Lower lobe of right lung (tissue), 2 donors: ENCODE measurements around the gene CPSF3. TPM values are rescaled to one million over a fixed set of nuclear protein-coding genes. Genes with fewer than 3 reads are reported as not detected.

Source experiments
- ATAC-seq, 2 donors: fragments of 200-7000 bp; cut with Tn5 transposase; one replicate each; pipeline ENCODE4 v1.9.1; 2020 to 2022; ENCODE audit warnings: mild to moderate bottlenecking in 2 of 2, moderate library complexity in 2 of 2
- DNase-seq: peaks from one replicate; pipeline ENCODE4 v3.0.0-alpha.2; 2020
- H3K27ac ChIP-seq: fragments of 200-600 bp; one replicate; pipeline ENCODE4 v1.8.0; 2022
- H3K27me3 ChIP-seq: fragments of 200-600 bp; one replicate; pipeline ENCODE4 v1.8.0; 2022; ENCODE audit warnings: low read depth
- H3K36me3 ChIP-seq: fragments of 200-600 bp; one replicate; pipeline ENCODE4 v1.8.0; 2022; ENCODE audit warnings: mild to moderate bottlenecking
- H3K4me1 ChIP-seq: fragments of 200-600 bp; one replicate; pipeline ENCODE4 v1.8.0; 2022
- H3K4me3 ChIP-seq: fragments of 200-600 bp; one replicate; pipeline ENCODE4 v1.8.0; 2022; ENCODE audit warnings: mild to moderate bottlenecking
- H3K9me3 ChIP-seq: fragments of 200-600 bp; one replicate; pipeline ENCODE4 v1.8.0; 2022
- CTCF ChIP-seq: fragments of 200-600 bp; IDR thresholded peaks from one replicate; pipeline ENCODE4 v1.8.0; 2022; ENCODE audit warnings: antibody characterized with exemption, mild to moderate bottlenecking
- intact Hi-C: fragments of 100-400 bp; cut with DNase I; formaldehyde crosslinking; loops from one replicate; pipeline ENCODE4 v1.11.0; 2022
- total RNA-seq: library from RNA; stranded (reverse); fragmentation: NEBNext Ultra II Directional; extraction: Animal tissue kit (Norgen Biotek cat#: 25700); gene quantifications from one replicate; pipeline ENCODE4 v1.2.1, GENCODE V29; 2021
- donor health status: DM: no; HTN: yes; CAD: no; lungs with severe emphysema.

CPSF3 gene
- total RNA-seq, 1 donor from 2014 or later: 26.2 TPM

- H3K4me1 ChIP-seq: no peaks in the 10 kb centered on the region
Observed at GRCh38 chr2:9410108-9410507, 13.3 kb upstream of the CPSF3 start.

GRCh38 chr2:9412781-9413180 lies 10.7 kb upstream of the CPSF3 start:
- Histone ChIP-seq H3K4me3 (no peak overlapping the region), H3K36me3 (peaks cover 61% of the 10 kb centered on the region), H3K27me3 (no peaks in the 10 kb centered on the region), H3K27ac (no peak overlapping the region), H3K4me1 (no peaks in the 10 kb centered on the region), H3K9me3 (no peaks in the 10 kb centered on the region)
- TF ChIP-seq CTCF: no peak
- no peak for ATAC-seq
- no peak for DNase-seq
- intact Hi-C loops: no loop called here

More at GRCh38 chr2:9410108-9410507, 13.3 kb upstream of the CPSF3 start:
- TF ChIP-seq CTCF: no peak
- H3K4me3 ChIP-seq: no peak overlapping the region
- no peaks in the 10 kb centered on the region for H3K9me3 ChIP-seq
- H3K36me3 ChIP-seq: peaks cover 69% of the 10 kb centered on the region
- intact Hi-C loops: no loop called here
- ATAC-seq: no peak
- H3K27me3 ChIP-seq: no peaks in the 10 kb centered on the region
- no peak overlapping the region for H3K27ac ChIP-seq
- no peak for DNase-seq

- no peaks in the 10 kb centered on the region for H3K9me3 ChIP-seq
- TF ChIP-seq CTCF: no peak
- no peak for DNase-seq
- peaks cover 41% of the 10 kb centered on the region for H3K36me3 ChIP-seq
- H3K27ac ChIP-seq: no peak overlapping the region
- no peak for ATAC-seq
- intact Hi-C loops: no loop called here
- H3K27me3 ChIP-seq: no peaks in the 10 kb centered on the region
- H3K4me3 ChIP-seq: no peak overlapping the region
- H3K4me1 ChIP-seq: no peaks in the 10 kb centered on the region
Observed at GRCh38 chr2:9415516-9416169, 7.8 kb upstream of the CPSF3 start.

GRCh38 chr2:9416267-9416961 lies 7.0 kb upstream of the CPSF3 start:
- H3K4me3 ChIP-seq: no peak overlapping the region
- DNase-seq: no peak
- H3K4me1 ChIP-seq: peaks cover 7% of the 10 kb centered on the region
- TF ChIP-seq CTCF: no peak
- ATAC-seq: no peak
- no peak overlapping the region for H3K27ac ChIP-seq
- intact Hi-C loops: no loop called here
- peaks cover 33% of the 10 kb centered on the region for H3K36me3 ChIP-seq
- no peaks in the 10 kb centered on the region for H3K9me3 ChIP-seq
- no peaks in the 10 kb centered on the region for H3K27me3 ChIP-seq

- DNase-seq (no peak), ATAC-seq (no peak)
- no peak for TF ChIP-seq CTCF
- intact Hi-C loops: no loop called here
- Histone ChIP-seq H3K4me3 (no peak overlapping the region), H3K36me3 (peaks cover 28% of the 10 kb centered on the region), H3K4me1 (peaks cover 13% of the 10 kb centered on the region), H3K27ac (no peak overlapping the region), H3K27me3 (no peaks in the 10 kb centered on the region), H3K9me3 (no peaks in the 10 kb centered on the region)
Observed at GRCh38 chr2:9416962-9417316, 6.5 kb upstream of the CPSF3 start.
